Caco-2 (cell line): ENCODE results near the gene CCNB1IP1. TPM values are rescaled to one million over a fixed set of nuclear protein-coding genes. Genes with fewer than 3 reads are reported as not detected.

Source experiments
- BruUV-seq: library from RNA; stranded (reverse); fragments of 400-500 nt; replicated peaks from 2 replicates; lab custom pipeline; 2021; lab: Mats Ljungman, UMichigan
- CTCF ChIA-PET: fragments of 300-600 bp; sonication (Branson Sonifier 250); formaldehyde crosslinking; loops from one replicate; lab custom pipeline; 2022; ENCODE audit warnings: antibody characterized with exemption; lab: Charles Lee
- POLR2A ChIA-PET: fragments of 300-600 bp; sonication (Branson Sonifier 250); formaldehyde crosslinking; loops from one replicate; lab custom pipeline; 2022; ENCODE audit warnings: antibody characterized with exemption; lab: Charles Lee
- DNase-seq, 2 experiments: peaks; one replicate each; pipeline versions ENCODE4 v3.0.0 to v3.0.0-alpha.2; 2020 to 2022
- H3K27me3 ChIP-seq: replicated peaks from 2 replicates; pipeline ENCODE4 v1.6.0; 2011; ENCODE audit warnings: low read length; ENCODE audit not compliant: control insufficient read depth, insufficient read depth
- H3K36me3 ChIP-seq: 2 replicates; pipeline ENCODE4 v1.5.1; 2011; ENCODE audit warnings: low read length; ENCODE audit not compliant: control insufficient read depth, insufficient read depth
- H3K4me1 ChIP-seq: fragments of 250-450 bp; sonication (Bioruptor Pico); 2 replicates; pipeline ENCODE4 v1.5.1; 2020; ENCODE audit warnings: mild to moderate bottlenecking
- H3K4me3 ChIP-seq: 2 replicates; pipeline ENCODE4 v1.5.1; 2011; ENCODE audit warnings: low read depth, mild to moderate bottlenecking, control low read depth, low read length
- H3K9me3 ChIP-seq: fragments of 250-450 bp; sonication (Bioruptor Pico); 2 replicates; pipeline ENCODE4 v1.5.1; 2020; ENCODE audit warnings: mild to moderate bottlenecking, moderate library complexity
- H3K27ac Mint-ChIP-seq: one replicate; pipeline ENCODE4 v1.8.0; 2022; ENCODE audit warnings: mixed read lengths; ENCODE audit not compliant: unreplicated experiment
- H3K27me3 Mint-ChIP-seq: one replicate; pipeline ENCODE4 v1.8.0; 2022; ENCODE audit warnings: mixed read lengths; ENCODE audit not compliant: insufficient read depth, unreplicated experiment
- H3K36me3 Mint-ChIP-seq: one replicate; pipeline ENCODE4 v1.8.0; 2022; ENCODE audit warnings: mild to moderate bottlenecking, mixed read lengths; ENCODE audit not compliant: insufficient read depth, unreplicated experiment
- H3K4me1 Mint-ChIP-seq: one replicate; pipeline ENCODE4 v1.8.0; 2022; ENCODE audit warnings: low read depth, mixed read lengths; ENCODE audit not compliant: unreplicated experiment
- H3K4me3 Mint-ChIP-seq: one replicate; pipeline ENCODE4 v1.8.0; 2022; ENCODE audit warnings: mild to moderate bottlenecking, moderate library complexity, mixed read lengths; ENCODE audit not compliant: unreplicated experiment
- H3K9me3 Mint-ChIP-seq: one replicate; pipeline ENCODE4 v1.8.0; 2022; ENCODE audit warnings: mixed read lengths; ENCODE audit not compliant: unreplicated experiment
- CTCF ChIP-seq, 2 experiments: fragments of 200-600 bp in 1 of 2; IDR thresholded peaks; 1 replicate in 1 of 2; 2 replicates in 1 of 2; pipeline versions ENCODE4 v1.5.1 to v1.8.0; 2011 to 2022; ENCODE audit warnings: antibody characterized with exemption in 1 of 2, control low read depth in 1 of 2, inconsistent platforms in 1 of 2, low read depth in 1 of 2, low read length in 1 of 2, mild to moderate bottlenecking in 1 of 2, moderate library complexity in 1 of 2; ENCODE audit not compliant: insufficient read depth in 1 of 2, severe bottlenecking in 1 of 2, unreplicated experiment in 1 of 2
- intact Hi-C: fragments of 100-400 bp; cut with micrococcal nuclease; formaldehyde crosslinking; loops from one replicate; pipeline ENCODE4 v1.10.0; 2022; ENCODE audit not compliant: unreplicated experiment
- total RNA-seq: library from RNA; stranded (reverse); gene quantifications from 2 replicates; pipeline ENCODE4 v1.2.3, GENCODE V29; 2022

The CCNB1IP1 gene
- total RNA-seq, 1 experiment from 2014 or later: 111 TPM

- H3K27me3 Mint-ChIP-seq: no peaks in the 10 kb centered on the region
- no peak overlapping the region for H3K27ac Mint-ChIP-seq
- no TSS peak for BruUV-seq
- H3K4me3 Mint-ChIP-seq: no peak overlapping the region
- H3K9me3 ChIP-seq: no peaks in the 10 kb centered on the region
- no peak overlapping the region for H3K4me3 ChIP-seq
- CTCF ChIA-PET: no interaction called here
- no peaks in the 10 kb centered on the region for H3K36me3 Mint-ChIP-seq
- no peaks in the 10 kb centered on the region for H3K4me1 ChIP-seq
- DNase-seq: no peak
- H3K36me3 ChIP-seq: no peaks in the 10 kb centered on the region
- H3K27me3 ChIP-seq: no peaks in the 10 kb centered on the region
- no peaks in the 10 kb centered on the region for H3K4me1 Mint-ChIP-seq
- no peaks in the 10 kb centered on the region for H3K9me3 Mint-ChIP-seq
- intact Hi-C loops: no loop called here
- TF ChIP-seq CTCF (IDR thresholded peaks at IDR 0.05; ENCODE audit: insufficient read depth in 1 of 2, low read depth in 1 of 2, low read length in 1 of 2, severe bottlenecking in 1 of 2, unreplicated experiment in 1 of 2): no peak
- POLR2A ChIA-PET: no interaction called here
These were observed 70.4 kb downstream of the CCNB1IP1 start for GRCh38 chr14:20262642-20263128.

Other genes with a start within 250 kb of the CCNB1IP1 start
- not detected in 2 replicates for gene OR4K17, start 222.5 kb downstream of the CCNB1IP1 start, total RNA-seq
- not detected in 2 replicates for gene OR4N5, start 194.5 kb downstream of the CCNB1IP1 start, total RNA-seq
- not detected in 2 replicates for gene OR11G2, start 142.4 kb downstream of the CCNB1IP1 start, total RNA-seq
- gene OR11H6, start 109.6 kb downstream of the CCNB1IP1 start, total RNA-seq: not detected in 2 replicates
- gene OR11H7, start 104.3 kb downstream of the CCNB1IP1 start, total RNA-seq: not detected in 2 replicates
- not detected in 2 replicates for gene OR11H4, start 94.0 kb downstream of the CCNB1IP1 start, total RNA-seq
- 20.6 and 27.2 TPM in 2 replicates for gene TTC5, start 27.3 kb downstream of the CCNB1IP1 start, total RNA-seq
- 41.1 and 49.4 TPM in 2 replicates for gene PARP2, start 10.4 kb upstream of the CCNB1IP1 start, total RNA-seq
- 18.8 and 23.2 TPM in 2 replicates for gene TEP1, start 80.2 kb upstream of the CCNB1IP1 start, total RNA-seq
- not detected in 2 replicates for gene KLHL33, start 102.9 kb upstream of the CCNB1IP1 start, total RNA-seq
- gene OSGEP, start 121.5 kb upstream of the CCNB1IP1 start, total RNA-seq: 63.1 and 64.3 TPM in 2 replicates
- gene APEX1, start 121.9 kb upstream of the CCNB1IP1 start, total RNA-seq: 176 and 185 TPM in 2 replicates
- 39.6 and 46.2 TPM in 2 replicates for gene PIP4P1, start 128.2 kb upstream of the CCNB1IP1 start, total RNA-seq
- 59.1 and 67.2 TPM in 2 replicates for gene PNP, start 136.1 kb upstream of the CCNB1IP1 start, total RNA-seq
- gene RNASE10, start 172.3 kb upstream of the CCNB1IP1 start, total RNA-seq: 0.28 TPM in 1 of 2 replicates, not detected in the other
- not detected in 2 replicates for gene RNASE9, start 227.8 kb upstream of the CCNB1IP1 start, total RNA-seq